Breast epithelium (tissue), 4 donors: ENCODE data around the gene ARSH. TPM values are rescaled to one million over a fixed set of nuclear protein-coding genes. Genes with fewer than 3 reads are reported as not detected.

Source experiments
- DNase-seq, 2 donors: peaks; one replicate each; pipeline ENCODE4 v3.0.0-alpha.2; 2019; ENCODE audit warnings: low spot score in 2 of 2
- H3K27ac ChIP-seq, 2 donors: fragments of 200-600 bp; sonication (generic) in 1 of 2; one replicate each; pipeline ENCODE4 v1.5.1; 2016 to 2019; ENCODE audit warnings: mild to moderate bottlenecking in 1 of 2
- H3K27me3 ChIP-seq, 2 donors: fragments of 200-600 bp; sonication (generic) in 1 of 2; one replicate each; pipeline versions ENCODE4 v1.5.1 to v1.6.0; 2017 to 2019; ENCODE audit warnings: control low read depth in 1 of 2, mild to moderate bottlenecking in 1 of 2
- H3K36me3 ChIP-seq: fragments of 200-600 bp; one replicate; pipeline ENCODE4 v1.5.1; 2019
- H3K4me1 ChIP-seq, 2 donors: fragments of 200-600 bp; sonication (generic); one replicate each; pipeline ENCODE4 v1.5.1; 2016 to 2019; ENCODE audit warnings: control low read depth in 1 of 2
- H3K4me3 ChIP-seq, 3 donors: fragments of 200-600 bp; sonication (generic); 1 replicate in 2 of 3; 2 replicates in 1 of 3; pipeline ENCODE4 v1.5.1; 2016 to 2019; ENCODE audit warnings: mild to moderate bottlenecking in 3 of 3, moderate library complexity in 2 of 3
- H3K9me3 ChIP-seq, 2 donors: fragments of 200-600 bp; sonication (generic) in 1 of 2; one replicate each; pipeline ENCODE4 v1.5.1; 2016 to 2019; ENCODE audit warnings: control low read depth in 1 of 2
- CTCF ChIP-seq, 3 donors: fragments of 450-650 bp; IDR thresholded peaks; one replicate each; pipeline ENCODE4 v1.5.1; 2016 to 2017; ENCODE audit warnings: antibody characterized with exemption in 3 of 3, mild to moderate bottlenecking in 3 of 3, moderate library complexity in 3 of 3
- POLR2A ChIP-seq: fragments of 450-650 bp; IDR thresholded peaks from one replicate; pipeline ENCODE4 v1.6.1; 2016; ENCODE audit warnings: antibody characterized with exemption, mild to moderate bottlenecking, moderate library complexity
- POLR2AphosphoS5 ChIP-seq, 3 donors: sonication (generic); formaldehyde crosslinking; IDR thresholded peaks; one replicate each; pipeline ENCODE4 v1.6.1; 2017; ENCODE audit warnings: antibody characterized with exemption in 3 of 3
- intact Hi-C: fragments of 100-400 bp; cut with DNase I; formaldehyde crosslinking; loops from one replicate; pipeline ENCODE4 v1.15.1; 2023; ENCODE audit warnings: low total_unique reads
- total RNA-seq, 3 donors: library from RNA; depleted of rRNA; stranded (reverse); fragments of >200 nt; gene quantifications; one replicate each; pipeline ENCODE4 v1.1.0, GENCODE V29; 2016

The ARSH gene
- total RNA-seq, 3 donors from 2014 or later, result 0.33 TPM; not detected in 2

- Histone ChIP-seq H3K36me3 (no peaks in the 10 kb centered on the region), H3K4me1 (no peaks in the 10 kb centered on the region), H3K9me3 (no peaks in the 10 kb centered on the region), H3K27me3 (no peaks in the 10 kb centered on the region), H3K27ac (no peak overlapping the region), H3K4me3 (no peak overlapping the region)
- DNase-seq, result no peak
- TF ChIP-seq POLR2AphosphoS5 (IDR thresholded peaks at IDR 0.05) (no peak), CTCF (IDR thresholded peaks at IDR 0.05) (no peak), POLR2A (no peak)
- intact Hi-C loops, result no loop called here
Observed at GRCh38 chrX:3066555-3066954, 60.2 kb downstream of the ARSH start.

- Histone ChIP-seq H3K4me1 (no peaks in the 10 kb centered on the region), H3K9me3 (no peaks in the 10 kb centered on the region), H3K27me3 (peaks cover 0 to 17% of the 10 kb centered on the region in 2 donors), H3K27ac (no peak overlapping the region), H3K36me3 (no peaks in the 10 kb centered on the region), H3K4me3 (no peak overlapping the region)
- intact Hi-C loops, result no loop called here
- DNase-seq, result no peak
- TF ChIP-seq CTCF (IDR thresholded peaks at IDR 0.05), result no peak
- no peak for TF ChIP-seq POLR2A
- TF ChIP-seq POLR2AphosphoS5 (IDR thresholded peaks at IDR 0.05), result no peak
Observed at GRCh38 chrX:3075959-3076358, 69.6 kb downstream of the ARSH start.

- Histone ChIP-seq H3K9me3 (no peaks in the 10 kb centered on the region), H3K4me3 (no peak overlapping the region), H3K27me3 (peaks cover 0 to 17% of the 10 kb centered on the region in 2 donors), H3K4me1 (no peaks in the 10 kb centered on the region), H3K27ac (no peak overlapping the region), H3K36me3 (no peaks in the 10 kb centered on the region)
- TF ChIP-seq CTCF (IDR thresholded peaks at IDR 0.05) (no peak), POLR2AphosphoS5 (IDR thresholded peaks at IDR 0.05) (no peak), POLR2A (no peak)
- DNase-seq, result no peak
- intact Hi-C loops, result no loop called here
Observed at GRCh38 chrX:3076416-3076991, 70.2 kb downstream of the ARSH start.

Other genes starting within 250 kb of the ARSH start
- gene GYG2, start 177.6 kb upstream of the ARSH start, total RNA-seq, result 10 to 100 TPM; 23.1 to 84.7 (median 40.6) TPM
- gene ARSD, start 77.2 kb upstream of the ARSH start, total RNA-seq, result 10 to 100 TPM; 28.0 to 83.3 (median 47.2) TPM
- not detected for gene ARSF, start 34.9 kb downstream of the ARSH start, total RNA-seq